ENCODE measurements around the gene RFX2. TPM values are rescaled to one million over a fixed set of nuclear protein-coding genes. Genes with fewer than 3 reads are reported as not detected.
A peak's percentile ranks its signal among the peaks of the same experiment; 100 is the strongest.

RFX2 gene
- total and polyA plus RNA-seq, 7 experiments from 2014 or later = 3.8 to 18.4 (median 8.2) TPM

- ChIA-PET CTCF (no interaction called here), POLR2A (no interaction called here)
- Mint-ChIP-seq H3K27ac (peak overlapping the region in 1 of 9 donors; percentile 57), H3K4me1 (peaks cover 15 to 33% (median 19%) of the 10 kb centered on the region in 7 donors), H3K27me3 (peaks cover 0 to 11% (median 0%) of the 10 kb centered on the region in 5 donors), H3K9me3 (peaks cover 0 to 4% (median 0%) of the 10 kb centered on the region in 11 donors), H3K4me3 (no peak overlapping the region), H3K36me3 (peaks cover 0 to 4% (median 0%) of the 10 kb centered on the region in 5 donors)
- Histone ChIP-seq H3K27me3 (ENCODE audit: control insufficient read depth in 2 of 2, insufficient read depth in 2 of 2, low read length in 2 of 2) (no peaks in the 10 kb centered on the region), H3K9me3 (ENCODE audit: control insufficient read depth in 2 of 3, low read length in 3 of 3) (no peaks in the 10 kb centered on the region), H3K4me3 (ENCODE audit: low read length) (no peak overlapping the region), H3K27ac (ENCODE audit: low read depth, low read length) (no peak overlapping the region), H3K4me1 (ENCODE audit: control insufficient read depth in 2 of 2, insufficient read depth in 2 of 2, low read length in 2 of 2) (peaks cover 0 to under 1% of the 10 kb centered on the region in 2 donors), H3K36me3 (ENCODE audit: control insufficient read depth in 2 of 3, insufficient read depth in 3 of 3, low read length in 3 of 3) (no peaks in the 10 kb centered on the region)
- DNase-seq (no peak), ATAC-seq (peak; percentile 80)
- intact Hi-C loops (cut with micrococcal nuclease) = no loop called here
Observed at GRCh38 chr19:6056801-6057650, 53.3 kb downstream of the RFX2 start.

DNA sequence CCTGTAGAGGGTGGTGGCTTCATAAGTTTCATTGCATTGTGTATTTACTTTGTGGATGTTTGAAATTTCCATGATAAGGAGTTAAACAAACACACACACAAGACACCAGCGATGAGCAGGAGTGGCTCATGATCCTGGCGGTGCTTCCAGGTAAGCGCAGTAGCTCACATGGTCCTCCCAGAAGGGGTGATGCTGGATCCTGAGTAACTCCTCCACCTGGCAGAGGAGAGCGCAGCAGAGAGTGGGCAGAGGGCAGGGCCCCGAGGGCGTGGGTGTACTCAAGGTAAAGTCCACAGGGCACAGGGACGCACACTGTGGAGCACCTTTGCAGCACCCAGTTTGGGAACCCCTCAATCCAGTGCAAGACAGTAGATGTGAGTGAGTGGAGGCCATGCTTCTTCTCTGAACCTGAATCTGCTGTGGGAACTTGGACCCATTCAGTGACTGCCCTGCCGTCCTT is 54.0 kb downstream of the RFX2 start:
- DNase-seq (no peak), ATAC-seq (no peak)
- ChIA-PET CTCF (no interaction called here), POLR2A (no interaction called here)
- no peak overlapping the region for H3K4me3 ChIP-seq (ENCODE audit: low read length)
- no peak overlapping the region for H3K27ac Mint-ChIP-seq
- H3K4me3 Mint-ChIP-seq = no peak overlapping the region
- peaks cover 12 to 27% (median 16%) of the 10 kb centered on the region in 7 donors for H3K4me1 Mint-ChIP-seq
- peaks cover 0 to 13% (median 0%) of the 10 kb centered on the region in 5 donors for H3K27me3 Mint-ChIP-seq
- H3K36me3 ChIP-seq (ENCODE audit: control insufficient read depth in 2 of 3, insufficient read depth in 3 of 3, low read length in 3 of 3) = no peaks in the 10 kb centered on the region
- peaks cover 0 to 4% (median 0%) of the 10 kb centered on the region in 5 donors for H3K36me3 Mint-ChIP-seq
- H3K9me3 Mint-ChIP-seq = peaks cover 0 to 4% (median 0%) of the 10 kb centered on the region in 11 donors
- intact Hi-C loops (cut with micrococcal nuclease) = no loop called here
- H3K4me1 ChIP-seq (ENCODE audit: control insufficient read depth in 2 of 2, insufficient read depth in 2 of 2, low read length in 2 of 2) = no peaks in the 10 kb centered on the region
- no peak overlapping the region for H3K27ac ChIP-seq (ENCODE audit: low read depth, low read length)
- H3K27me3 ChIP-seq (ENCODE audit: control insufficient read depth in 2 of 2, insufficient read depth in 2 of 2, low read length in 2 of 2) = no peaks in the 10 kb centered on the region
- no peaks in the 10 kb centered on the region for H3K9me3 ChIP-seq (ENCODE audit: control insufficient read depth in 2 of 3, low read length in 3 of 3)

GRCh38 chr19:6055013-6055795 is 55.1 kb downstream of the RFX2 start:
- DNase-seq = no peak
- Mint-ChIP-seq H3K4me1 (peaks cover 3 to 16% (median 5%) of the 10 kb centered on the region in 7 donors), H3K27ac (no peak overlapping the region), H3K27me3 (peaks cover 0 to 13% (median 0%) of the 10 kb centered on the region in 5 donors), H3K9me3 (peaks cover 0 to 4% (median 0%) of the 10 kb centered on the region in 11 donors), H3K4me3 (no peak overlapping the region), H3K36me3 (peaks cover 0 to 4% (median 0%) of the 10 kb centered on the region in 5 donors)
- no peak overlapping the region for H3K4me3 ChIP-seq (ENCODE audit: low read length)
- H3K4me1 ChIP-seq (ENCODE audit: control insufficient read depth in 2 of 2, insufficient read depth in 2 of 2, low read length in 2 of 2) = no peaks in the 10 kb centered on the region
- H3K27ac ChIP-seq (ENCODE audit: low read depth, low read length) = no peak overlapping the region
- ChIA-PET CTCF (no interaction called here), POLR2A (no interaction called here)
- intact Hi-C loops (cut with micrococcal nuclease) = no loop called here
- H3K36me3 ChIP-seq (ENCODE audit: control insufficient read depth in 2 of 3, insufficient read depth in 3 of 3, low read length in 3 of 3) = no peaks in the 10 kb centered on the region
- H3K9me3 ChIP-seq (ENCODE audit: control insufficient read depth in 2 of 3, low read length in 3 of 3) = no peaks in the 10 kb centered on the region
- no peaks in the 10 kb centered on the region for H3K27me3 ChIP-seq (ENCODE audit: control insufficient read depth in 2 of 2, insufficient read depth in 2 of 2, low read length in 2 of 2)
- ATAC-seq = no peak

GRCh38 chr19:6048793-6049405 is 61.4 kb downstream of the RFX2 start:
- Histone ChIP-seq H3K36me3 (ENCODE audit: control insufficient read depth in 2 of 3, insufficient read depth in 3 of 3, low read length in 3 of 3) (no peaks in the 10 kb centered on the region), H3K4me3 (ENCODE audit: low read length) (no peak overlapping the region), H3K9me3 (ENCODE audit: control insufficient read depth in 2 of 3, low read length in 3 of 3) (no peaks in the 10 kb centered on the region), H3K4me1 (ENCODE audit: control insufficient read depth in 2 of 2, insufficient read depth in 2 of 2, low read length in 2 of 2) (no peaks in the 10 kb centered on the region), H3K27me3 (ENCODE audit: control insufficient read depth in 2 of 2, insufficient read depth in 2 of 2, low read length in 2 of 2) (no peaks in the 10 kb centered on the region), H3K27ac (ENCODE audit: low read depth, low read length) (no peak overlapping the region)
- Mint-ChIP-seq H3K36me3 (peaks cover 0 to 5% (median 0%) of the 10 kb centered on the region in 5 donors), H3K27ac (no peak overlapping the region), H3K27me3 (peaks cover 0 to 11% (median 0%) of the 10 kb centered on the region in 5 donors), H3K4me1 (peaks cover 0 to 5% (median 4%) of the 10 kb centered on the region in 7 donors), H3K4me3 (no peak overlapping the region), H3K9me3 (peaks cover 0 to 3% (median 0%) of the 10 kb centered on the region in 11 donors)
- intact Hi-C loops (cut with micrococcal nuclease) = loop anchor here (1.0 to 2.0 kb wide), 4 partner anchors 76 to 814 kb away; no protein-coding TSS in a partner anchor
- ATAC-seq (peak; percentile 100), DNase-seq (peak; percentile 56 to 81 (median 74))
- POLR2A ChIA-PET = interaction anchor here (1.3 kb wide), 1 partner anchor 50 kb away, joined by 3 read pairs; no protein-coding TSS in a partner anchor
- CTCF ChIA-PET = interaction anchor here (0.6 to 5.5 kb wide), 15 partner anchors 12 to 82 kb away, joined by 3 to 83 read pairs (median 4); no protein-coding TSS in a partner anchor

DNA sequence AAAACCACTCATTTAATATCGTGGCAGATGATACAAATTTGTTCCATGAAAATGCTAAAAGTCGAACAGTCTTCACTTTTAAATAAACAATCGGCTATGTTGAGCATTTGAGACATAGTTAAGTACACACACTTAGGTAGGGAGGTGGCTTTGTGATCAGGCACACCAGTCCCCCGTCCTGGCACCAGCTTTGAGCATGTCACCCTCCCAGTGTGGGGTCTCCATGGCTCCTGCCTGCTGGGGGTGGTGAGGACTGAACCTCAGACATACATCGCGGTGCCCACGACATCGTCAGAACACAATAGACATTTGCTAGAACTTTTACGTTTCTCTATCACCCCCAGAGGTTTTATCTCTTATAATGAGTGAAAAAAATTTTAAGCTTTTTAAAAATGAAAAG is 62.0 kb downstream of the RFX2 start:
- intact Hi-C loops (cut with micrococcal nuclease) = loop anchor here in 1 of 2 donors (2.0 kb wide), 1 partner anchor 814 kb away; no protein-coding TSS in a partner anchor

More for the DNA sequence above, 62.0 kb downstream of the RFX2 start:
- Histone ChIP-seq H3K36me3 (ENCODE audit: control insufficient read depth in 2 of 3, insufficient read depth in 3 of 3, low read length in 3 of 3) (no peaks in the 10 kb centered on the region), H3K27ac (ENCODE audit: low read depth, low read length) (no peak overlapping the region), H3K4me3 (ENCODE audit: low read length) (no peak overlapping the region), H3K4me1 (ENCODE audit: control insufficient read depth in 2 of 2, insufficient read depth in 2 of 2, low read length in 2 of 2) (no peaks in the 10 kb centered on the region), H3K9me3 (ENCODE audit: control insufficient read depth in 2 of 3, low read length in 3 of 3) (no peaks in the 10 kb centered on the region), H3K27me3 (ENCODE audit: control insufficient read depth in 2 of 2, insufficient read depth in 2 of 2, low read length in 2 of 2) (no peaks in the 10 kb centered on the region)
- ATAC-seq (no peak), DNase-seq (no peak)
- H3K4me3 Mint-ChIP-seq = peak overlapping the region in 1 of 10 donors; percentile 23
- peaks cover 0 to 8% (median 0%) of the 10 kb centered on the region in 5 donors for H3K36me3 Mint-ChIP-seq
- peaks cover 0 to 9% (median 0%) of the 10 kb centered on the region in 5 donors for H3K27me3 Mint-ChIP-seq
- peaks cover 0 to 5% (median 4%) of the 10 kb centered on the region in 7 donors for H3K4me1 Mint-ChIP-seq
- POLR2A ChIA-PET = interaction anchor here (1.3 kb wide), 1 partner anchor 51 kb away, joined by 3 read pairs; no protein-coding TSS in a partner anchor
- CTCF ChIA-PET = interaction anchor here (0.6 to 5.5 kb wide), 14 partner anchors 11 to 83 kb away, joined by 3 to 83 read pairs (median 4); no protein-coding TSS in a partner anchor
- H3K9me3 Mint-ChIP-seq = peaks cover 0 to 3% (median 0%) of the 10 kb centered on the region in 11 donors
- H3K27ac Mint-ChIP-seq = no peak overlapping the region

Data from naive thymus-derived CD4-positive, alpha-beta T cell (primary cell).